Measurements from ENCODE around the gene L1CAM.

Gene L1CAM, protein sequence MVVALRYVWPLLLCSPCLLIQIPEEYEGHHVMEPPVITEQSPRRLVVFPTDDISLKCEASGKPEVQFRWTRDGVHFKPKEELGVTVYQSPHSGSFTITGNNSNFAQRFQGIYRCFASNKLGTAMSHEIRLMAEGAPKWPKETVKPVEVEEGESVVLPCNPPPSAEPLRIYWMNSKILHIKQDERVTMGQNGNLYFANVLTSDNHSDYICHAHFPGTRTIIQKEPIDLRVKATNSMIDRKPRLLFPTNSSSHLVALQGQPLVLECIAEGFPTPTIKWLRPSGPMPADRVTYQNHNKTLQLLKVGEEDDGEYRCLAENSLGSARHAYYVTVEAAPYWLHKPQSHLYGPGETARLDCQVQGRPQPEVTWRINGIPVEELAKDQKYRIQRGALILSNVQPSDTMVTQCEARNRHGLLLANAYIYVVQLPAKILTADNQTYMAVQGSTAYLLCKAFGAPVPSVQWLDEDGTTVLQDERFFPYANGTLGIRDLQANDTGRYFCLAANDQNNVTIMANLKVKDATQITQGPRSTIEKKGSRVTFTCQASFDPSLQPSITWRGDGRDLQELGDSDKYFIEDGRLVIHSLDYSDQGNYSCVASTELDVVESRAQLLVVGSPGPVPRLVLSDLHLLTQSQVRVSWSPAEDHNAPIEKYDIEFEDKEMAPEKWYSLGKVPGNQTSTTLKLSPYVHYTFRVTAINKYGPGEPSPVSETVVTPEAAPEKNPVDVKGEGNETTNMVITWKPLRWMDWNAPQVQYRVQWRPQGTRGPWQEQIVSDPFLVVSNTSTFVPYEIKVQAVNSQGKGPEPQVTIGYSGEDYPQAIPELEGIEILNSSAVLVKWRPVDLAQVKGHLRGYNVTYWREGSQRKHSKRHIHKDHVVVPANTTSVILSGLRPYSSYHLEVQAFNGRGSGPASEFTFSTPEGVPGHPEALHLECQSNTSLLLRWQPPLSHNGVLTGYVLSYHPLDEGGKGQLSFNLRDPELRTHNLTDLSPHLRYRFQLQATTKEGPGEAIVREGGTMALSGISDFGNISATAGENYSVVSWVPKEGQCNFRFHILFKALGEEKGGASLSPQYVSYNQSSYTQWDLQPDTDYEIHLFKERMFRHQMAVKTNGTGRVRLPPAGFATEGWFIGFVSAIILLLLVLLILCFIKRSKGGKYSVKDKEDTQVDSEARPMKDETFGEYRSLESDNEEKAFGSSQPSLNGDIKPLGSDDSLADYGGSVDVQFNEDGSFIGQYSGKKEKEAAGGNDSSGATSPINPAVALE

DNA sequence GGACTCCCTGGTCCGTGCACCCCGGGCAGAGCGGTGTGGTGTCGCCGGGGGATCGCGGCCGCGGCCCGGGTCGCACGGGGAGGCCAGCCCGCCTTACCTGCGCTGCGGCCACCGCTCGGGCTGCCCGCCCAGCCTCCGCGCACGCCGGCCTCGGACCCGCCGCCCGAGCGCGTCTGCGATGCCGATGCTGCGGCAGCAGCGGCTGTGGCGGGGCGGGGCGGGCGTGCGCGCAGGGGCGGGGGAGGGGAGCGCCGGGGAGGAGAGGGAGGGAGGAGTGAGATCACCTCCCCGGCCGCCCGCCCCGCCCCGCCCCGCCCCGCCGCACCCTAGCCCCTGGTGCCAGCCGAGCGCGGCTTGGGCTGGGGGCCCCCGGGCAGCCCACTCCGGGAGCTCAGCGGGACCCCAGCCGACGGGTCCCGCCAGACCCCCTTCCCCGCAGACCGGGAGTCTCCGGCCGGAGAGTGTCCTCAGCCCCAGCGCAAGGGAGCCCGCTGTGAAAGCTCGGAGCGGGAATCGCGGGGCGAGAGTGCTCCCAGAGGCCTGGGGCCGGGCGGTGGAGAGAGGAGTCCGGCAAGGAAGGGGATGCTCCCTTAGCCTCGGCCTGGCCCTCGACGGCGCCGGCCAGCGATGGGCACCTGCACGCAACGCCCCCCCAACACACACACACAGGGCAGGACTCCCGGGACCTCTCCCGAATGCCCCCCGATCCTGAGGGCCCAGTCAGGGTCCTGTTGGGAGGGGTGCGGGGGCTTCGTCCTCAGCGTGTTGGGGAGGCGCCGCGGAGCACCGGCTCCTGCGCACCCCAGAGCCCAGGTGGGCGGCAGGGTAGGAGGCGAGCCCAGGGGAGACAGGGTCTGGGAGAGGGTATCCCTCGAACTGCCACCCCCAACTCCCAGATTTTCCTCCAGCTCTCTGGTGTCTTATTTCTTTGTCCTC is at the start of gene L1CAM:
Gene L1CAM, minus strand, starts transcription at position 206 of the 936 bp plus-strand sequence. CDS start 10,337 bp downstream, outside the sequence.
- TF ChIP-seq, protein P1, sequence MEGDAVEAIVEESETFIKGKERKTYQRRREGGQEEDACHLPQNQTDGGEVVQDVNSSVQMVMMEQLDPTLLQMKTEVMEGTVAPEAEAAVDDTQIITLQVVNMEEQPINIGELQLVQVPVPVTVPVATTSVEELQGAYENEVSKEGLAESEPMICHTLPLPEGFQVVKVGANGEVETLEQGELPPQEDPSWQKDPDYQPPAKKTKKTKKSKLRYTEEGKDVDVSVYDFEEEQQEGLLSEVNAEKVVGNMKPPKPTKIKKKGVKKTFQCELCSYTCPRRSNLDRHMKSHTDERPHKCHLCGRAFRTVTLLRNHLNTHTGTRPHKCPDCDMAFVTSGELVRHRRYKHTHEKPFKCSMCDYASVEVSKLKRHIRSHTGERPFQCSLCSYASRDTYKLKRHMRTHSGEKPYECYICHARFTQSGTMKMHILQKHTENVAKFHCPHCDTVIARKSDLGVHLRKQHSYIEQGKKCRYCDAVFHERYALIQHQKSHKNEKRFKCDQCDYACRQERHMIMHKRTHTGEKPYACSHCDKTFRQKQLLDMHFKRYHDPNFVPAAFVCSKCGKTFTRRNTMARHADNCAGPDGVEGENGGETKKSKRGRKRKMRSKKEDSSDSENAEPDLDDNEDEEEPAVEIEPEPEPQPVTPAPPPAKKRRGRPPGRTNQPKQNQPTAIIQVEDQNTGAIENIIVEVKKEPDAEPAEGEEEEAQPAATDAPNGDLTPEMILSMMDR (IDR thresholded peaks at IDR 0.05; ENCODE audit: extremely low read depth, missing control alignments): no peak
- DNase-seq (ENCODE audit: low spot score): peak; percentile 52

- TF ChIP-seq, protein P1 (IDR thresholded peaks at IDR 0.05; ENCODE audit: extremely low read depth, missing control alignments): no peak
Observed at GRCh38 chrX:153935326-153935851, 49.4 kb upstream of the L1CAM start.

GRCh38 chrX:153934762-153935325 is 48.9 kb upstream of the L1CAM start, which contains the start of gene NAA10:
Gene NAA10, minus strand, starts transcription at chrX:153935037. Its CDS starts 133 bp downstream, at chrX:153934904.
- DNase-seq (ENCODE audit: low spot score): peak; percentile 95
- TF ChIP-seq, protein P1 (IDR thresholded peaks at IDR 0.05; ENCODE audit: extremely low read depth, missing control alignments): no peak

More at GRCh38 chrX:153935326-153935851, 49.4 kb upstream of the L1CAM start:
- no peak for DNase-seq (ENCODE audit: low spot score)

DNA sequence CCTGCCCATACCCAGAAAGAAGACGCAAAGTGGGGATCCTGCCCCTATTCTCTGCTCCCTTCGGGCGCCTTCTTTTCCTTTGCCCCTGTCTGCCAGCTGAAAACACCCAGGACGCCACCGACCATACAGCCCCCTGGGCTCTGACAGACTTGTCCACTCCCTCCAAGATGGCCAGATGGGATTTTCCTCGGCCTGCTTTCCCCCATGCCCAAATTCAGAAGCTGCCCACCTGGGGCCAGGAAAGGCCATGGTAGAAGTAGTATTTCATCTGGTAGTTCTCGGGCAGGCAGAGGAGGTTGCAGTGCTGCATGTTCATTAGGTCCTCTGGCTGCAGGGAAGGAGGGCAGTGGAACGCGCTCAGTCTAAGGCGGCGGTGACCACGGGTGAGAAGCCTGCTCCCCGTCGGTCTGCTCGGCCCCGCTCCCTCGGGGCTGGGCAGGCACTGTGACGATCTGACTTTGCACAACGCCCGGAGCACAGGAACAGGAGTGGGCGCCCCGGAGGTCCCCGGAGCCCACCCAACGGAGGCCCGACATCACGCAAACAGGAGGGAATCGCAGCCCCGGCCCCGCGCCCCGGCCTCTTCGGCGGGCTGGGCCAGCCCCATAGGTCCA is 48.3 kb upstream of the L1CAM start:
- no peak for DNase-seq (ENCODE audit: low spot score)
- TF ChIP-seq, protein P1 (IDR thresholded peaks at IDR 0.05; ENCODE audit: extremely low read depth, missing control alignments): no peak

DNA sequence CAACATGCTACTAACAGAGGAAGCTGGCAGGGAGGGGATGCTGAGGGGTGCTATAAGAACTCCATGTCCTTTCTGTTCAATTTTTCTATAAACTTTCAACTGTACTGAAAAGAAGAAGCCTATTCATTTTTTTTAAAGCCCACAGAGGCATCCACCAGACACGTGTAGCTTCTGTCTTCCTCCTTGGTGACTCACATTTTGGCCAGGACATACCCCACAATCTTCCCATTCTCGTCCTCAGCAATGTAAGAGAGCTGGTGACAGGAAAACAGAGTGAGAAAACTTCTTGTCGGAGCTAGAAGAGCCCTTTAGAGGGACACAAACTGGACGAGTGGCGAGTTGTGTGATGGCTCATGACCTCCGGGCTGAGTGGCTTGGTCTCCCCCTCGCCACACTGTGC is 47.8 kb upstream of the L1CAM start:
- DNase-seq (ENCODE audit: low spot score): no peak
- TF ChIP-seq, protein P1 (IDR thresholded peaks at IDR 0.05; ENCODE audit: extremely low read depth, missing control alignments): no peak

All from GM20000 (cell line).